NT2/D1 (cell line): ENCODE data around the gene CNTD1.
"Not testable (repeated sequence)": the region's sequence is repeated elsewhere in the genome, so short reads cannot be mapped to it uniquely, and the experiment has no call there.

ENCODE experiments used
- DNase-seq: peaks from one replicate; pipeline ENCODE4 v3.0.0-alpha.2; 2011; ENCODE audit warnings: low read depth, low spot score
- H3K27me3 ChIP-seq: 2 replicates; pipeline ENCODE4 v1.6.0; 2011; ENCODE audit warnings: mild to moderate bottlenecking; ENCODE audit not compliant: insufficient read length, insufficient read depth
- H3K36me3 ChIP-seq: 2 replicates; pipeline ENCODE4 v1.6.1; 2011; ENCODE audit warnings: mild to moderate bottlenecking, low read length, mixed read lengths; ENCODE audit not compliant: insufficient read depth, insufficient read length
- H3K4me1 ChIP-seq: 2 replicates; pipeline ENCODE4 v1.5.1; 2011; ENCODE audit not compliant: insufficient read depth, insufficient read length
- H3K4me3 ChIP-seq: 2 replicates; pipeline ENCODE4 v1.5.1; 2011; ENCODE audit warnings: low read depth; ENCODE audit not compliant: insufficient read length
- H3K9ac ChIP-seq: 2 replicates; pipeline ENCODE4 v1.6.0; 2011; ENCODE audit warnings: low read depth; ENCODE audit not compliant: insufficient read length
- H3K9me3 ChIP-seq: 2 replicates; pipeline ENCODE4 v1.5.1; 2011; ENCODE audit warnings: mild to moderate bottlenecking, low read length; ENCODE audit not compliant: insufficient read depth
- SUZ12 ChIP-seq: IDR thresholded peaks from 2 replicates; pipeline ENCODE4 v1.6.1; 2011; ENCODE audit not compliant: insufficient read length, insufficient read depth; ENCODE audit errors: extremely low read depth
- YY1 ChIP-seq: IDR thresholded peaks from 2 replicates; pipeline ENCODE4 v1.6.1; 2011; ENCODE audit not compliant: insufficient read length, insufficient read depth
- ZNF274 ChIP-seq: IDR thresholded peaks from 2 replicates; pipeline ENCODE4 v1.6.1; 2011; ENCODE audit warnings: mild to moderate bottlenecking, low read depth, low read length

The CNTD1 gene

DNA sequence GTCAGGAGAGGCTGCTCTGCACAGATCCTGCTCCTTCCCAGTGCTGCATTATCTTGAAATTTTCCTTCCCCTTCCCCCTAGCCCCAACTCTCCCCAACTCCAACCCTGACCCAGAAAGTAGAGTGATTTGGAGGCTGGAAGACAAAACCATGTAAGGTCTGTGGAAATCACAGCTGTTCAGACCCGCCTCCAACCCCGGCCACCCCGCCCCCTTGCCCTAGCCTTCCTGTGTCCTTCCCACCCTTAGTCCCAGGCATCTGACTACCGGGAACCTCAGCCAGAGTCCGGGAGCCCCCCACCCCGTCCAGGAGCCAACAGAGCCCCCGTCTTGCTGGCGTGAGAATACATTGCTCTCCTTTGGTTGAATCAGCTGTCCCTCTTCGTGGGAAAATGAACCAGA lies 52.3 kb downstream of the CNTD1 start, which contains the start of gene AOC3:
Gene AOC3 (plus strand): TSS at position 246 of the 400 bp plus-strand sequence. CDS start 145 bp downstream, at position 391.
- no peaks in the 10 kb centered on the region for H3K4me1 ChIP-seq
- no peak within 1 kb of the TSS for H3K4me3 ChIP-seq
- H3K36me3 ChIP-seq = peaks cover 4% of the 10 kb centered on the region
- no peak within 1 kb of the TSS for H3K9ac ChIP-seq
- TF ChIP-seq YY1 (no peak), ZNF274 (no peak), SUZ12 (no peak)
- no peak for DNase-seq
- H3K9me3 ChIP-seq = no peaks in the 10 kb centered on the region
- no peaks in the 10 kb centered on the region for H3K27me3 ChIP-seq

DNA sequence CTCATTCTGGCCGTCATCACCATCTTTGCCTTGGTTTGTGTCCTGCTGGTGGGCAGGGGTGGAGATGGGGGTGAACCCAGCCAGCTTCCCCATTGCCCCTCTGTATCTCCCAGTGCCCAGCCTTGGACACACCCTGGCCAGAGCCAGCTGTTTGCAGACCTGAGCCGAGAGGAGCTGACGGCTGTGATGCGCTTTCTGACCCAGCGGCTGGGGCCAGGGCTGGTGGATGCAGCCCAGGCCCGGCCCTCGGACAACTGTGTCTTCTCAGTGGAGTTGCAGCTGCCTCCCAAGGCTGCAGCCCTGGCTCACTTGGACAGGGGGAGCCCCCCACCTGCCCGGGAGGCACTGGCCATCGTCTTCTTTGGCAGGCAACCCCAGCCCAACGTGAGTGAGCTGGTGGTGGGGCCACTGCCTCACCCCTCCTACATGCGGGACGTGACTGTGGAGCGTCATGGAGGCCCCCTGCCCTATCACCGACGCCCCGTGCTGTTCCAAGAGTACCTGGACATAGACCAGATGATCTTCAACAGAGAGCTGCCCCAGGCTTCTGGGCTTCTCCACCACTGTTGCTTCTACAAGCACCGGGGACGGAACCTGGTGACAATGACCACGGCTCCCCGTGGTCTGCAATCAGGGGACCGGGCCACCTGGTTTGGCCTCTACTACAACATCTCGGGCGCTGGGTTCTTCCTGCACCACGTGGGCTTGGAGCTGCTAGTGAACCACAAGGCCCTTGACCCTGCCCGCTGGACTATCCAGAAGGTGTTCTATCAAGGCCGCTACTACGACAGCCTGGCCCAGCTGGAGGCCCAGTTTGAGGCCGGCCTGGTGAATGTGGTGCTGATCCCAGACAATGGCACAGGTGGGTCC lies 52.9 kb downstream of the CNTD1 start:
- not testable (repeated sequence) for H3K27me3 ChIP-seq, DNase-seq, H3K4me3 ChIP-seq, H3K4me1 ChIP-seq, H3K9ac ChIP-seq, H3K36me3 ChIP-seq, H3K9me3 ChIP-seq

DNA sequence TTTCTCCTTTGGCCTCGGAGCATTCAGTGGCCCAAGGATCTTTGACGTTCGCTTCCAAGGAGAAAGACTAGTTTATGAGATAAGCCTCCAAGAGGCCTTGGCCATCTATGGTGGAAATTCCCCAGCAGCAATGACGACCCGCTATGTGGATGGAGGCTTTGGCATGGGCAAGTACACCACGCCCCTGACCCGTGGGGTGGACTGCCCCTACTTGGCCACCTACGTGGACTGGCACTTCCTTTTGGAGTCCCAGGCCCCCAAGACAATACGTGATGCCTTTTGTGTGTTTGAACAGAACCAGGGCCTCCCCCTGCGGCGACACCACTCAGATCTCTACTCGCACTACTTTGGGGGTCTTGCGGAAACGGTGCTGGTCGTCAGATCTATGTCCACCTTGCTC lies 53.7 kb downstream of the CNTD1 start:
- Histone ChIP-seq H3K9ac (no peak overlapping the region), H3K9me3 (no peaks in the 10 kb centered on the region), H3K36me3 (no peaks in the 10 kb centered on the region), H3K4me3 (no peak overlapping the region), H3K4me1 (peaks cover 4% of the 10 kb centered on the region), H3K27me3 (no peaks in the 10 kb centered on the region)
- DNase-seq = no peak
- no peak for TF ChIP-seq SUZ12
- TF ChIP-seq YY1 = no peak
- TF ChIP-seq ZNF274 = no peak

DNA sequence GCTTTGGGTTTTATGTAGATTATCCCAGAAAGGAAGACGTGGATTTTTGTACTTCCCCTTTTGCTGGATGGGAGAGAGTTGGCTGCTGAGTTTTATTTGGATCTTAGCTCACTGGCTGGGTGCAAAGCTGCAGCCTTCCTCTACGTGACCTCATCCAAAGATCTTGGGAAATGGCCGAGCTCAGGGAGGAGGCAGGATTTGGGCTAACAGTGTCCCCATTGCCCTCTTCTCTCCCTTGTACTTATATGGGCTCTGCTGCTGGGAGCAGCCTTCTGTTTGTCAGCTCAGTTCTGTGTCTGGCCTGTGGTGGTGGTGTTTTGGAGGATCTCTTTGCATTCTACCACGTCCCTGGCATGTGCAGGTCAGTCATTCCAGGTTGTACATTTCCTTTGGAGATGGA lies 54.3 kb downstream of the CNTD1 start:
- Histone ChIP-seq H3K36me3 (no peaks in the 10 kb centered on the region), H3K9ac (no peak overlapping the region), H3K4me3 (no peak overlapping the region), H3K9me3 (no peaks in the 10 kb centered on the region), H3K4me1 (peaks cover 4% of the 10 kb centered on the region), H3K27me3 (no peaks in the 10 kb centered on the region)
- TF ChIP-seq YY1 = no peak
- TF ChIP-seq SUZ12 = no peak
- no peak for TF ChIP-seq ZNF274
- no peak for DNase-seq

DNA sequence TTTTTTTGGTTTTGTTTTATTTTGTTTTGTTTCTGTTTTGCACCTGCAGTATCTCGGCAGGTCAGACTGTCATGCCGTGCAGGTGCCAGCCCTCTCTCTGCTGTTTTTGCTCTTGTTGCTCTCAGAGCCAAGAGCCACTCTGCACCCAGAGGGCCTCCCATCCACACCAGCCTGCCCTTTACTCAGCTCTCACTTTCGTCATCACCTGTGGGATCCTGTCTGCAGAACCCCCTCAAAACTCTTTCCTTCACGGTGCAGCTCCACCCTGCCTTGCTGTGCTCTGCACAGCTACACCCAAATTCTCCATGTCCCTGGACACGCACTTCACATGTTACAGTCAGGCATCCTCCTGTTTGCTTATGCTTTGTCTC lies 54.9 kb downstream of the CNTD1 start:
- Histone ChIP-seq H3K9me3 (no peaks in the 10 kb centered on the region), H3K9ac (no peak overlapping the region), H3K36me3 (no peaks in the 10 kb centered on the region), H3K27me3 (no peaks in the 10 kb centered on the region), H3K4me1 (peaks cover 4% of the 10 kb centered on the region), H3K4me3 (no peak overlapping the region)
- TF ChIP-seq ZNF274 = no peak
- no peak for TF ChIP-seq SUZ12
- no peak for TF ChIP-seq YY1
- no peak for DNase-seq

DNA sequence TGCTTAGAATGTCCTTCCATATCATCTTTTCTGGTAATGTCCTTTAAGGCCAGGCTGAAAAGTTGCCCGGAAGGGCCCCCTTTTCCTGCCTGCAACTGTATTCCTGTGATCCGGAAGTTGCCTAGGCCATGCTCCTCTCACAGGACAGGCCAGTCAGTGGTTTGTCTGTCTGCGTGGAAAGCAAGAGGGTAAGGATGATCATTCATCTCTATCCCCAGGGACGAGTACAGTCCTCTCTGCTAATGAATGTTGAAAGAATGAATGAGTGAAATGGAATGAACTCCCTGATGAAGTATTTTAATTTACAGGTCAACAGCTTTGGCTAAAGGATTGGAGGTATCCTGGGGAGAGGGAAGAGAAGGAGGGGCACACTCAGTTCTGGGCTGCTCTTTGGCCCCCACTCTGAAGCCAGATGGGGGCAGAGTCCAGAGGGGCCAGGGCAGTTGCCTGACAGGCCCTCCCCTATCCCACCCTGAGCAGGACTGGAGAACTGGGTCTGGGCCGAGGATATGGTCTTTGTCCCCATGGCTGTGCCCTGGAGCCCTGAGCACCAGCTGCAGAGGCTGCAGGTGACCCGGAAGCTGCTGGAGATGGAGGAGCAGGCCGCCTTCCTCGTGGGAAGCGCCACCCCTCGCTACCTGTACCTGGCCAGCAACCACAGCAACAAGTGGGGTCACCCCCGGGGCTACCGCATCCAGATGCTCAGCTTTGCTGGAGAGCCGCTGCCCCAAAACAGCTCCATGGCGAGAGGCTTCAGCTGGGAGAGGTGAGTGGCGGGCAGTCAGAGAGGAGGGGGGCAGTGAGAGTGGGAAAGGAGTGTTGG lies 55.5 kb downstream of the CNTD1 start:
- no peaks in the 10 kb centered on the region for H3K9me3 ChIP-seq
- no peaks in the 10 kb centered on the region for H3K27me3 ChIP-seq
- H3K36me3 ChIP-seq = no peaks in the 10 kb centered on the region
- H3K9ac ChIP-seq = no peak overlapping the region
- no peak for DNase-seq
- peaks cover 4% of the 10 kb centered on the region for H3K4me1 ChIP-seq
- no peak overlapping the region for H3K4me3 ChIP-seq
- TF ChIP-seq SUZ12 (no peak), ZNF274 (no peak), YY1 (no peak)

DNA sequence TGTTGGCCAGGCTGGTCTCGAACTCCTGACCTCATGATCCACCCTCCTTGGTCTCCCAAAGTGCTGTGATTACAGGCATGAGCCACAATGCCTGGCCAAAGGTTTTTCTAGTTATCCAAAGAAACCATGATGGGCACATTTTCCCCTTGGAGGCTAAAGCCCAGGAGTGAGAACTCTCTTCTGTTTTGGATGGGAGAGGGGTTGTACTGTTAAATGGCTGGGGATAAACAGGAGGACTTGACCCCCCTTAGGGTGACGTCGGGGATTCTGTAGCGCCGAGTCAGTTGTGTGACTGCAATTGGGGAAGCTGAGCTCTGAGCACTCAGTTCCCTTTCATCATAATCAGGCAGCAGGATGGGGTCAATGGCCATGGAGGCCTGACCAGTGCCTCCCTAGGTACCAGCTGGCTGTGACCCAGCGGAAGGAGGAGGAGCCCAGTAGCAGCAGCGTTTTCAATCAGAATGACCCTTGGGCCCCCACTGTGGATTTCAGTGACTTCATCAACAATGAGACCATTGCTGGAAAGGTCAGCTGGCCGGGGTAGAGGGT lies 56.5 kb downstream of the CNTD1 start:
- DNase-seq = no peak
- no peaks in the 10 kb centered on the region for H3K9me3 ChIP-seq
- no peaks in the 10 kb centered on the region for H3K36me3 ChIP-seq
- no peaks in the 10 kb centered on the region for H3K27me3 ChIP-seq
- H3K9ac ChIP-seq = no peak overlapping the region
- TF ChIP-seq YY1 = no peak
- no peak for TF ChIP-seq ZNF274
- TF ChIP-seq SUZ12 = no peak
- H3K4me1 ChIP-seq = peaks cover 4% of the 10 kb centered on the region
- no peak overlapping the region for H3K4me3 ChIP-seq

DNA sequence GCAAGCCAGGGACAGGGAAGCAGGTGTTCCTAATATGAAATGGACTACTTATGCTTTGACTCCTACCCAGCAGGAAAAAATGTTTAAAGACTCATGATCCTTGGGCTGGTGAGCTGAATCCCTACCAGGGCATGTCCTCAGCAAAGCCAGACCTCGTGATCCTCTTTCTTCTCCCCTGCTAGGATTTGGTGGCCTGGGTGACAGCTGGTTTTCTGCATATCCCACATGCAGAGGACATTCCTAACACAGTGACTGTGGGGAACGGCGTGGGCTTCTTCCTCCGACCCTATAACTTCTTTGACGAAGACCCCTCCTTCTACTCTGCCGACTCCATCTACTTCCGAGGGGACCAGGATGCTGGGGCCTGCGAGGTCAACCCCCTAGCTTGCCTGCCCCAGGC lies 57.4 kb downstream of the CNTD1 start:
- not testable (repeated sequence) for H3K4me3 ChIP-seq, H3K27me3 ChIP-seq, H3K36me3 ChIP-seq, H3K4me1 ChIP-seq, DNase-seq, H3K9ac ChIP-seq, H3K9me3 ChIP-seq

DNA sequence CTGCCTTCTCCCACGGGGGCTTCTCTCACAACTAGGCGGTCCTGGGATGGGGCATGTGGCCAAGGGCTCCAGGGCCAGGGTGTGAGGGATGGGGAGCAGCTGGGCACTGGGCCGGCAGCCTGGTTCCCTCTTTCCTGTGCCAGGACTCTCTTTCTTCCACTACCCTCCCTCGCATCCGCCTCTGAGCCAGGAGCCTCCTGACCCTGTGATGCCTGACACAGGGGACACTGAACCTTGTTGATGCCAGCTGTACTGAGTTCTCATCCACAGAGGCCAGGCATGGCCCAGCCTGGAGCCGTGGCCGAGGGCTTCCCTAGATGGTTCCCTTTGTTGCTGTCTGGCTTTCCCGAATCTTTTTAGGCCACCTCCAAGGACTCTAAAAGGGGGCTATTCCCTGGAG lies 57.9 kb downstream of the CNTD1 start:
- H3K27me3 ChIP-seq, H3K4me3 ChIP-seq, H3K36me3 ChIP-seq, H3K9ac ChIP-seq, H3K9me3 ChIP-seq, DNase-seq, H3K4me1 ChIP-seq: not testable (repeated sequence)
